ENCODE measurements around the gene ROR2.

Gene ROR2

GRCh38 chr9:91949946-91950664, at the start of gene ROR2:
TSS of gene ROR2 (minus strand) at chr9:91950228.
- peak; percentile 83 for TF ChIP-seq CTCF (IDR thresholded peaks at IDR 0.05)

GRCh38 chr9:91995000-91995655, 45.1 kb upstream of the ROR2 start:
- TF ChIP-seq CTCF (IDR thresholded peaks at IDR 0.05): no peak

- no peak for TF ChIP-seq CTCF (IDR thresholded peaks at IDR 0.05)
Measured at GRCh38 chr9:91994422-91994821, 44.4 kb upstream of the ROR2 start.

GRCh38 chr9:91992461-91993041, 42.5 kb upstream of the ROR2 start:
- no peak for TF ChIP-seq CTCF (IDR thresholded peaks at IDR 0.05)

GRCh38 chr9:91991721-91992341, 41.8 kb upstream of the ROR2 start:
- no peak for TF ChIP-seq CTCF (IDR thresholded peaks at IDR 0.05)

GRCh38 chr9:91986248-91986647, 36.2 kb upstream of the ROR2 start:
- TF ChIP-seq CTCF (IDR thresholded peaks at IDR 0.05): no peak

- no peak for TF ChIP-seq CTCF (IDR thresholded peaks at IDR 0.05)
Measured at GRCh38 chr9:91985692-91986091, 35.7 kb upstream of the ROR2 start.
